Activated CD4-positive, alpha-beta T cell treated with anti-CD3 and anti-CD28 coated beads for 36 hours (primary cell): ENCODE measurements around the gene DPP4. TPM values are rescaled to one million over a fixed set of nuclear protein-coding genes. Genes with fewer than 3 reads are reported as not detected.

ENCODE experiments used
- ATAC-seq: fragments of 200-7000 bp; cut with Tn5 transposase; one replicate; pipeline ENCODE4 v1.10.0; 2021; ENCODE audit warnings: mild to moderate bottlenecking, moderate library complexity
- CTCF ChIA-PET: fragments of 350-600 bp; sonication (Branson Sonifier 250); formaldehyde crosslinking; loops from one replicate; lab custom pipeline; 2021; ENCODE audit warnings: antibody characterized with exemption; lab: Charles Lee
- POLR2A ChIA-PET: fragments of 350-600 bp; sonication (Branson Sonifier 250); formaldehyde crosslinking; loops from one replicate; lab custom pipeline; 2021; ENCODE audit warnings: antibody characterized with exemption, inconsistent platforms; lab: Charles Lee
- DNase-seq: peaks from one replicate; pipeline ENCODE4 v3.0.0-alpha.2; 2020
- H3K27ac Mint-ChIP-seq: one replicate; pipeline ENCODE4 v1.8.0; 2021; ENCODE audit warnings: mixed read lengths
- H3K27me3 Mint-ChIP-seq: one replicate; pipeline ENCODE4 v1.8.0; 2021; ENCODE audit warnings: mixed read lengths
- H3K36me3 Mint-ChIP-seq: one replicate; pipeline ENCODE4 v1.8.0; 2021; ENCODE audit warnings: low read depth, mixed read lengths
- H3K4me1 Mint-ChIP-seq: one replicate; pipeline ENCODE4 v1.8.0; 2021; ENCODE audit warnings: mixed read lengths
- H3K4me3 Mint-ChIP-seq: one replicate; pipeline ENCODE4 v1.8.0; 2021; ENCODE audit warnings: mild to moderate bottlenecking, moderate library complexity, mixed read lengths
- H3K9me3 Mint-ChIP-seq: one replicate; pipeline ENCODE4 v1.8.0; 2021; ENCODE audit warnings: low read depth, mixed read lengths
- intact Hi-C, 2 experiments: fragments of 100-400 bp; cut with DNase I in 1 of 2; cut with micrococcal nuclease in 1 of 2; formaldehyde crosslinking; loops; one replicate each; pipeline versions ENCODE4 v1.14.2 to v1.15.1; 2022 to 2024; cut with DNase I, micrococcal nuclease
- total RNA-seq, 2 experiments: library from RNA; stranded (reverse); gene quantifications; one replicate each; pipeline ENCODE4 v1.2.3, GENCODE V29; 2021

Gene DPP4
- total RNA-seq, 2 experiments from 2014 or later = 15.9 to 22.4 TPM

GRCh38 chr2:162070228-162070936 lies 3.6 kb downstream of the DPP4 start:
- Mint-ChIP-seq H3K4me3 (no peak overlapping the region), H3K27me3 (peaks cover 2% of the 10 kb centered on the region), H3K36me3 (peaks cover 8% of the 10 kb centered on the region), H3K4me1 (peaks cover 48% of the 10 kb centered on the region), H3K27ac (no peak overlapping the region), H3K9me3 (no peaks in the 10 kb centered on the region)
- DNase-seq = no peak
- no peak for ATAC-seq
- POLR2A ChIA-PET = no interaction called here
- intact Hi-C loops = loop anchor here (5.0 kb wide), 5 partner anchors 52 to 247 kb away; partner anchors contain the start of gene IFIH1 (in 1 of the 2)
- CTCF ChIA-PET = no interaction called here

- no peak for DNase-seq
- Mint-ChIP-seq H3K36me3 (peaks cover 8% of the 10 kb centered on the region), H3K4me1 (peaks cover 44% of the 10 kb centered on the region), H3K4me3 (no peak overlapping the region), H3K9me3 (no peaks in the 10 kb centered on the region), H3K27ac (no peak overlapping the region), H3K27me3 (peaks cover 2% of the 10 kb centered on the region)
- intact Hi-C loops = no loop called here
- ChIA-PET POLR2A (no interaction called here), CTCF (interaction anchor here (0.7 kb wide), 1 partner anchor 10 kb away, joined by 3 read pairs; no protein-coding TSS in a partner anchor)
- ATAC-seq = no peak
Measured at GRCh38 chr2:162069267-162069903, 4.6 kb downstream of the DPP4 start.

- ChIA-PET CTCF (interaction anchor here (0.5 to 1.7 kb wide), 5 partner anchors 8 to 618 kb away, joined by 3 to 4 read pairs (median 3); no protein-coding TSS in a partner anchor), POLR2A (interaction anchor here (1.2 kb wide), 1 partner anchor 8 kb away, joined by 3 read pairs; no protein-coding TSS in a partner anchor)
- no peak for ATAC-seq
- intact Hi-C loops = no loop called here
- Mint-ChIP-seq H3K27me3 (no peaks in the 10 kb centered on the region), H3K27ac (no peak overlapping the region), H3K9me3 (no peaks in the 10 kb centered on the region), H3K4me3 (no peak overlapping the region), H3K36me3 (peaks cover 6% of the 10 kb centered on the region), H3K4me1 (peaks cover 51% of the 10 kb centered on the region)
- DNase-seq = no peak
Measured at GRCh38 chr2:162067596-162067995, 6.4 kb downstream of the DPP4 start.

- Mint-ChIP-seq H3K27ac (no peak overlapping the region), H3K27me3 (no peaks in the 10 kb centered on the region), H3K36me3 (peaks cover 2% of the 10 kb centered on the region), H3K9me3 (no peaks in the 10 kb centered on the region), H3K4me3 (no peak overlapping the region), H3K4me1 (peaks cover 44% of the 10 kb centered on the region)
- ATAC-seq (no peak), DNase-seq (no peak)
- CTCF ChIA-PET = interaction anchor here (0.7 to 1.1 kb wide), 2 partner anchors 58 to 236 kb away, joined by 3 to 4 read pairs; no protein-coding TSS in a partner anchor
- intact Hi-C loops = no loop called here
- POLR2A ChIA-PET = no interaction called here
Measured at GRCh38 chr2:162065767-162066166, 8.2 kb downstream of the DPP4 start.

- Mint-ChIP-seq H3K9me3 (no peaks in the 10 kb centered on the region), H3K27me3 (no peaks in the 10 kb centered on the region), H3K4me1 (peaks cover 54% of the 10 kb centered on the region), H3K36me3 (peaks cover 1% of the 10 kb centered on the region), H3K27ac (peak overlapping the region; percentile 72), H3K4me3 (peak overlapping the region; percentile 34)
- CTCF ChIA-PET = interaction anchor here (0.7 kb wide), 2 partner anchors 61 to 118 kb away, joined by 3 to 4 read pairs; no protein-coding TSS in a partner anchor
- intact Hi-C loops = loop anchor here (1.0 kb wide), 1 partner anchor 8 kb away; no protein-coding TSS in a partner anchor
- ATAC-seq (no peak), DNase-seq (no peak)
- POLR2A ChIA-PET = interaction anchor here (0.8 kb wide), 1 partner anchor 10 kb away, joined by 3 read pairs; the partner anchor contains the start of gene DPP4
Measured at GRCh38 chr2:162063899-162064298, 10.1 kb downstream of the DPP4 start.

- POLR2A ChIA-PET = no interaction called here
- peak overlapping the region; percentile 72 for H3K27ac Mint-ChIP-seq
- H3K4me3 Mint-ChIP-seq = peak overlapping the region; percentile 34
- CTCF ChIA-PET = interaction anchor here (0.7 kb wide), 1 partner anchor 61 kb away, joined by 4 read pairs; no protein-coding TSS in a partner anchor
- ATAC-seq (peak; percentile 20), DNase-seq (peak; percentile 18)
- peaks cover 59% of the 10 kb centered on the region for H3K4me1 Mint-ChIP-seq
- intact Hi-C loops = loop anchor here (1.0 kb wide), 1 partner anchor 9 kb away; no protein-coding TSS in a partner anchor
- H3K9me3 Mint-ChIP-seq = no peaks in the 10 kb centered on the region
- peaks cover under 1% of the 10 kb centered on the region for H3K36me3 Mint-ChIP-seq
- H3K27me3 Mint-ChIP-seq = no peaks in the 10 kb centered on the region
Measured at GRCh38 chr2:162063281-162063680, 10.7 kb downstream of the DPP4 start.

- ATAC-seq (peak; percentile 30), DNase-seq (peak; percentile 11)
- H3K27ac Mint-ChIP-seq = peak overlapping the region; percentile 72
- no peaks in the 10 kb centered on the region for H3K27me3 Mint-ChIP-seq
- H3K4me3 Mint-ChIP-seq = peak overlapping the region; percentile 12
- intact Hi-C loops = no loop called here
- peaks cover 64% of the 10 kb centered on the region for H3K4me1 Mint-ChIP-seq
- ChIA-PET POLR2A (interaction anchor here (1.0 kb wide), 1 partner anchor 11 kb away, joined by 3 read pairs; no protein-coding TSS in a partner anchor), CTCF (interaction anchor here (0.7 kb wide), 1 partner anchor 10 kb away, joined by 3 read pairs; no protein-coding TSS in a partner anchor)
- H3K9me3 Mint-ChIP-seq = no peaks in the 10 kb centered on the region
- H3K36me3 Mint-ChIP-seq = peaks cover 1% of the 10 kb centered on the region
Measured at GRCh38 chr2:162062559-162062958, 11.5 kb downstream of the DPP4 start.

- intact Hi-C loops = no loop called here
- no peak overlapping the region for H3K4me3 Mint-ChIP-seq
- H3K27me3 Mint-ChIP-seq = no peaks in the 10 kb centered on the region
- ATAC-seq = no peak
- CTCF ChIA-PET = interaction anchor here (1.0 kb wide), 1 partner anchor 14 kb away, joined by 3 read pairs; no protein-coding TSS in a partner anchor
- peaks cover 13% of the 10 kb centered on the region for H3K36me3 Mint-ChIP-seq
- H3K9me3 Mint-ChIP-seq = peaks cover 5% of the 10 kb centered on the region
- peak overlapping the region; percentile 35 for H3K27ac Mint-ChIP-seq
- POLR2A ChIA-PET = no interaction called here
- peaks cover 75% of the 10 kb centered on the region for H3K4me1 Mint-ChIP-seq
- DNase-seq = no peak
Measured at GRCh38 chr2:162061021-162061420, 13.0 kb downstream of the DPP4 start.

GRCh38 chr2:162060532-162060931 lies 13.5 kb downstream of the DPP4 start:
- Mint-ChIP-seq H3K36me3 (peaks cover 13% of the 10 kb centered on the region), H3K4me1 (peaks cover 80% of the 10 kb centered on the region), H3K27ac (no peak overlapping the region), H3K4me3 (no peak overlapping the region), H3K27me3 (no peaks in the 10 kb centered on the region), H3K9me3 (peaks cover 5% of the 10 kb centered on the region)
- intact Hi-C loops = no loop called here
- CTCF ChIA-PET = interaction anchor here (1.0 kb wide), 2 partner anchors 8 to 14 kb away, joined by 3 read pairs; no protein-coding TSS in a partner anchor
- DNase-seq (no peak), ATAC-seq (no peak)
- POLR2A ChIA-PET = no interaction called here

GRCh38 chr2:162058973-162059668 lies 14.9 kb downstream of the DPP4 start:
- no peaks in the 10 kb centered on the region for H3K27me3 Mint-ChIP-seq
- peak overlapping the region; percentile 52 for H3K4me3 Mint-ChIP-seq
- intact Hi-C loops = loop anchor here (1.0 to 10.0 kb wide), 11 partner anchors 13 to 982 kb away; partner anchors contain the start of gene TANK (in 1 of the 2)
- H3K9me3 Mint-ChIP-seq = peaks cover 5% of the 10 kb centered on the region
- POLR2A ChIA-PET = interaction anchor here (0.7 to 1.4 kb wide), 3 partner anchors 9 to 39 kb away, joined by 3 to 6 read pairs (median 3); no protein-coding TSS in a partner anchor
- ATAC-seq (peak; percentile 78), DNase-seq (peak; percentile 54)
- peaks cover 13% of the 10 kb centered on the region for H3K36me3 Mint-ChIP-seq
- peak overlapping the region; percentile 85 for H3K27ac Mint-ChIP-seq
- CTCF ChIA-PET = interaction anchor here (0.7 to 1.1 kb wide), 6 partner anchors 9 to 68 kb away, joined by 3 to 7 read pairs (median 3); no protein-coding TSS in a partner anchor
- peaks cover 86% of the 10 kb centered on the region for H3K4me1 Mint-ChIP-seq
